DND-41 (cell line): ENCODE measurements around the gene GFM1.

Experiments
- CTCF ChIP-seq: IDR thresholded peaks from 2 replicates; pipeline ENCODE4 v1.5.1; 2012; ENCODE audit warnings: borderline replicate concordance, low read length, moderate library complexity, mild to moderate bottlenecking; ENCODE audit not compliant: poor library complexity, severe bottlenecking; ENCODE audit errors: extremely low read depth
- EZH2 ChIP-seq: IDR thresholded peaks from 3 replicates; pipeline ENCODE4 v1.6.1; 2012; ENCODE audit warnings: borderline replicate concordance, low read depth, mild to moderate bottlenecking, moderate library complexity, low read length, inconsistent platforms; ENCODE audit not compliant: severe bottlenecking

GRCh38 chr3:158739078-158739477, 94.8 kb downstream of the GFM1 start:
- no peak for TF ChIP-seq EZH2
- TF ChIP-seq CTCF: no peak
